ENCODE results near the gene PCCA. TPM values are rescaled to one million over a fixed set of nuclear protein-coding genes. Genes with fewer than 3 reads are reported as not detected.

PCCA gene
- total RNA-seq, 4 donors from 2014 or later: 29.5 to 55.5 (median 38.3) TPM

GRCh38 chr13:100339411-100339940, 250.6 kb downstream of the PCCA start:
- Histone ChIP-seq H3K4me3 (no peak overlapping the region), H3K36me3 (peaks cover 2 to 74% (median 5%) of the 10 kb centered on the region in 3 donors), H3K4me1 (no peaks in the 10 kb centered on the region), H3K27me3 (no peaks in the 10 kb centered on the region), H3K27ac (no peak overlapping the region), H3K9me3 (peaks cover 0 to 9% (median 0%) of the 10 kb centered on the region in 4 donors)
- DNase-seq (ENCODE audit: low spot score in 2 of 2): no peak
- WGBS, 2 donors: 93% methylated on average over 8 of the region's 8 CpGs
- TF ChIP-seq CTCF (IDR thresholded peaks at IDR 0.05): no peak
- TF ChIP-seq POLR2A (IDR thresholded peaks at IDR 0.05): no peak
- TF ChIP-seq EP300 (IDR thresholded peaks at IDR 0.05): no peak

GRCh38 chr13:100340865-100341264, 252.0 kb downstream of the PCCA start:
- no peaks in the 10 kb centered on the region for H3K4me1 ChIP-seq
- no peak for DNase-seq (ENCODE audit: low spot score in 2 of 2)
- H3K4me3 ChIP-seq: no peak overlapping the region
- WGBS, 2 donors: 89 to 91% methylated on average over 2 of the region's 2 CpGs
- peaks cover 0 to 12% (median under 1%) of the 10 kb centered on the region in 4 donors for H3K9me3 ChIP-seq
- H3K27me3 ChIP-seq: no peaks in the 10 kb centered on the region
- TF ChIP-seq POLR2A (IDR thresholded peaks at IDR 0.05): no peak
- no peak for TF ChIP-seq EP300 (IDR thresholded peaks at IDR 0.05)
- no peak for TF ChIP-seq CTCF (IDR thresholded peaks at IDR 0.05)
- H3K27ac ChIP-seq: no peak overlapping the region
- peaks cover 2 to 74% (median 5%) of the 10 kb centered on the region in 3 donors for H3K36me3 ChIP-seq

GRCh38 chr13:100341327-100341726, 252.4 kb downstream of the PCCA start:
- no peaks in the 10 kb centered on the region for H3K27me3 ChIP-seq
- H3K4me3 ChIP-seq: no peak overlapping the region
- DNase-seq (ENCODE audit: low spot score in 2 of 2): no peak
- 89 to 95% methylated on average over 6 of the region's 6 CpGs for WGBS, 2 donors
- TF ChIP-seq EP300 (IDR thresholded peaks at IDR 0.05): no peak
- no peak for TF ChIP-seq POLR2A (IDR thresholded peaks at IDR 0.05)
- TF ChIP-seq CTCF (IDR thresholded peaks at IDR 0.05): no peak
- peaks cover 2 to 73% (median 5%) of the 10 kb centered on the region in 3 donors for H3K36me3 ChIP-seq
- H3K4me1 ChIP-seq: no peaks in the 10 kb centered on the region
- no peak overlapping the region for H3K27ac ChIP-seq
- H3K9me3 ChIP-seq: peaks cover 0 to 12% (median 2%) of the 10 kb centered on the region in 4 donors

- Histone ChIP-seq H3K36me3 (peaks cover 2 to 62% (median 3%) of the 10 kb centered on the region in 3 donors), H3K4me3 (no peak overlapping the region), H3K27me3 (no peaks in the 10 kb centered on the region), H3K4me1 (no peaks in the 10 kb centered on the region), H3K27ac (no peak overlapping the region), H3K9me3 (peaks cover 0 to 12% (median 2%) of the 10 kb centered on the region in 4 donors)
- DNase-seq (ENCODE audit: low spot score in 2 of 2): no peak
- 94 to 95% methylated on average over 4 of the region's 4 CpGs for WGBS, 2 donors
- no peak for TF ChIP-seq EP300 (IDR thresholded peaks at IDR 0.05)
- TF ChIP-seq CTCF (IDR thresholded peaks at IDR 0.05): no peak
- TF ChIP-seq POLR2A (IDR thresholded peaks at IDR 0.05): no peak
These were observed 255.7 kb downstream of the PCCA start for GRCh38 chr13:100344544-100344943.

- no peak overlapping the region for H3K4me3 ChIP-seq
- DNase-seq (ENCODE audit: low spot score in 2 of 2): no peak
- H3K27ac ChIP-seq: no peak overlapping the region
- TF ChIP-seq EP300 (IDR thresholded peaks at IDR 0.05) (peak in 1 of 2 donors; percentile 34), POLR2A (IDR thresholded peaks at IDR 0.05) (no peak)
- H3K9me3 ChIP-seq: peaks cover 0 to 12% (median 2%) of the 10 kb centered on the region in 4 donors
- H3K4me1 ChIP-seq: no peaks in the 10 kb centered on the region
- peaks cover 0 to 37% (median 2%) of the 10 kb centered on the region in 3 donors for H3K36me3 ChIP-seq
- no peaks in the 10 kb centered on the region for H3K27me3 ChIP-seq
- WGBS, 2 donors: 43 to 49% methylated on average over 3 of the region's 3 CpGs
These were observed 259.1 kb downstream of the PCCA start for GRCh38 chr13:100347968-100348367.

Data from tibial nerve (tissue), 4 donors.